K562 (cell line): Measurements from ENCODE around the gene FBXW10. TPM values are rescaled to one million over a fixed set of nuclear protein-coding genes. Genes with fewer than 3 reads are reported as not detected.
"Not testable (repeated sequence)": the region's sequence is repeated elsewhere in the genome, so short reads cannot be mapped to it uniquely, and the experiment has no call there.

Experiments used
- ATAC-seq: fragments of 200-7000 bp; cut with Tn5 transposase; 3 replicates; pipeline ENCODE4 v1.9.1; 2020; ENCODE audit warnings: moderate library complexity
- BruUV-seq: library from RNA; stranded (reverse); fragments of 400-500 nt; replicated peaks from 2 replicates; lab custom pipeline; 2021; lab: Mats Ljungman, UMichigan
- CTCF ChIA-PET: fragments of 300-600 bp; formaldehyde crosslinking; extraction: SDS; loops from one replicate; lab custom pipeline; 2021; ENCODE audit warnings: low intra/inter-chr PET ratio; lab: Yijun Ruan, JAX
- POLR2A ChIA-PET: fragments of 300-600, 350-650 bp; sonication (Branson Sonifier 250); formaldehyde crosslinking; extraction: SDS; loops from one replicate; lab custom pipeline; 2021; ENCODE audit warnings: antibody characterized with exemption, inconsistent platforms; lab: Yijun Ruan, JAX
- DNase-seq, 4 experiments: peaks; one replicate each; pipeline versions ENCODE4 v3.0.0 to v3.0.0-alpha.2; 2011 to 2018; ENCODE audit warnings: low spot score in 3 of 4, mixed read lengths in 3 of 4; ENCODE audit errors: extremely low read depth in 1 of 4
- FAIRE-seq: peaks from 2 replicates; lab custom pipeline; 2011; peaks lifted over from hg19 to GRCh38; lab: Jason Lieb, UNC
- H2AFZ ChIP-seq: 2 replicates; pipeline ENCODE4 v1.6.0; 2011; ENCODE audit warnings: low read depth, low read length, control low read depth, inconsistent platforms
- H3K27ac ChIP-seq: fragments of 200-600 bp; 3 replicates; pipeline ENCODE4 v1.8.0; 2011; ENCODE audit warnings: low read depth, mild to moderate bottlenecking, control low read depth, inconsistent platforms, low read length, moderate library complexity, mixed read lengths; ENCODE audit errors: extremely low read depth
- H3K27me3 ChIP-seq, 2 experiments: fragments of 300-600 bp in 1 of 2; 2 replicates in 1 of 2; 3 replicates in 1 of 2; pipeline versions ENCODE4 v1.6.0 to v1.8.0; 2011; ENCODE audit warnings: inconsistent platforms in 2 of 2, low read length in 2 of 2, mild to moderate bottlenecking in 1 of 2, mixed read lengths in 1 of 2, moderate library complexity in 1 of 2; ENCODE audit not compliant: control insufficient read depth in 2 of 2, insufficient read depth in 2 of 2
- H3K36me3 ChIP-seq: fragments of 300-600 bp; 3 replicates; pipeline ENCODE4 v1.8.0; 2011; ENCODE audit warnings: mild to moderate bottlenecking, low read length, inconsistent platforms; ENCODE audit not compliant: control insufficient read depth, insufficient read depth
- H3K4me1 ChIP-seq, 2 experiments: fragments of 200-600 bp in 1 of 2; replicated peaks in 1 of 2; 2 replicates in 1 of 2; 3 replicates in 1 of 2; pipeline versions ENCODE4 v1.5.1 to v1.8.0; 2011; ENCODE audit warnings: inconsistent platforms in 2 of 2, low read length in 2 of 2, mild to moderate bottlenecking in 1 of 2, mixed read lengths in 1 of 2, moderate library complexity in 1 of 2; ENCODE audit not compliant: control insufficient read depth in 2 of 2, insufficient read depth in 2 of 2
- H3K4me2 ChIP-seq: 2 replicates; pipeline ENCODE4 v1.6.1; 2011; ENCODE audit warnings: low read length, control low read depth, inconsistent platforms, mixed read lengths; ENCODE audit not compliant: insufficient read depth
- H3K4me3 ChIP-seq: fragments of 200-600 bp; sonication (generic), shearing (Covaris generic); 2 replicates; pipeline ENCODE4 v1.5.1; 2016; ENCODE audit warnings: control low read depth, inconsistent platforms
- H3K79me2 ChIP-seq: fragments of 200-600 bp; 3 replicates; pipeline ENCODE4 v1.8.0; 2011; ENCODE audit warnings: low read length, inconsistent platforms; ENCODE audit not compliant: control insufficient read depth, insufficient read depth
- H3K9ac ChIP-seq, 2 experiments: 2 replicates each; pipeline versions ENCODE4 v1.6.0 to v1.6.1; 2011; ENCODE audit warnings: low read depth in 2 of 2, low read length in 2 of 2, control low read depth in 1 of 2, inconsistent platforms in 1 of 2, mild to moderate bottlenecking in 1 of 2, mixed read lengths in 1 of 2; ENCODE audit not compliant: insufficient read depth in 1 of 2
- H3K9me1 ChIP-seq: one replicate; pipeline ENCODE4 v1.6.0; 2011; ENCODE audit warnings: inconsistent platforms, mild to moderate bottlenecking, low read length, moderate library complexity; ENCODE audit not compliant: control insufficient read depth, insufficient read depth
- H3K9me3 ChIP-seq: replicated peaks from 2 replicates; pipeline ENCODE4 v1.5.1; 2011; ENCODE audit warnings: low read depth, low read length, inconsistent platforms; ENCODE audit not compliant: control insufficient read depth, insufficient read depth
- H4K20me1 ChIP-seq: replicated peaks from 2 replicates; pipeline ENCODE4 v1.6.1; 2011; ENCODE audit warnings: low read length, inconsistent platforms, mixed read lengths; ENCODE audit not compliant: control insufficient read depth, insufficient read depth
- WGBS: fragments of 100-300 bp; shearing (Covaris generic); methylation state at CpG from one replicate; pipeline ENCODE4 v1.1.6; 2016; ENCODE audit warnings: low coverage, mixed read lengths; ENCODE audit not compliant: insufficient coverage; ENCODE audit errors: missing lambda C conversion rate; 5-methylcytosine and 5-hydroxymethylcytosine counted together
- in situ Hi-C: fragments of 300-500 bp; cut with MboI; formaldehyde crosslinking; loops from 4 replicates; pipeline ENCODE4 v1.15.0; 2018; ENCODE audit warnings: inconsistent platforms, mixed read lengths
- intact Hi-C: fragments of 100-400 bp; cut with micrococcal nuclease; formaldehyde crosslinking; loops from 2 replicates; pipeline ENCODE4 v1.14.2; 2022
- polyA plus RNA-seq, 8 experiments: library from polyadenylated mRNA; depleted of rRNA in 4 of 8; stranded (reverse) in 5 of 8; unstranded in 3 of 8; fragments of >200 nt; fragmentation: Nextera tagmentation in 2 of 8; fragmentation: Illumina TruSeq in 1 of 8; extraction: Ambion mirVana in 2 of 8; extraction: Trizol in 1 of 8; gene quantifications; 2 replicates each; pipeline versions ENCODE4 v1.2.1 to v1.2.3, GENCODE V29; 2011 to 2014; ENCODE audit warnings: inconsistent platforms in 1 of 8, missing spikeins in 1 of 8
- total RNA-seq, 7 experiments: library from RNA; depleted of rRNA in 6 of 7; stranded (reverse); fragments of >200 nt in 6 of 7; fragmentation: Illumina TruSeq in 2 of 7; extraction: Trizol in 2 of 7; gene quantifications; 2 replicates each; pipeline versions ENCODE4 v1.2.1 to v1.2.3, GENCODE V29; 2011 to 2021; ENCODE audit warnings: low replicate concordance in 1 of 7

FBXW10 gene
- total and polyA plus RNA-seq, 9 of the 15 experiments (the other 6 are each of a cell fraction or from before 2014, with no cell fraction given): not detected

DNA sequence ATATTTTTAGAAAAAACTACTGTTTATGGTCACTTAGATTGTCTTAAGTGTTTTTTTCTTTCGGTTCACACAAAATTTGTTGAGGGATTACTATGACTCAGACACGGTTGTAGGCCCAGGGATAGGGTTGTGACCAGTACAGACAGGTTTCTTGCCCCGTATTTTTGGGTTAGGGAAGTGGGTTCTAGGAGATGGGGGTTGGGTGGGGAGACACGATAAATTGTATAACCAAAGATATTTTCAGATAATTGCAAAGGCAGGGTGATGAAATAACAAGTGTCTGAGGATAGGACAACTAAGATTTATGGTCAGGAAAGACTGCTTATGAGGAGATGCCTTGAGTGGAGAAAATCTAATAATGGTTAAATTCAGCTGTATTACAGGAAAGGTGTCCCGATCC is 38.0 kb downstream of the FBXW10 start:
- H4K20me1 ChIP-seq, H3K79me2 ChIP-seq, ATAC-seq, intact Hi-C loops, BruUV-seq, POLR2A ChIA-PET, H3K4me1 ChIP-seq, H3K9me1 ChIP-seq, CTCF ChIA-PET, H3K27ac ChIP-seq, DNase-seq, H3K9me3 ChIP-seq, H3K36me3 ChIP-seq, in situ Hi-C loops, H3K27me3 ChIP-seq, H2AFZ ChIP-seq: not testable (repeated sequence)
- peak; percentile 35 for FAIRE-seq
- peak overlapping the region in 1 of 2 experiments; percentile 73; a peak in 2 of 4 replicates for H3K9ac ChIP-seq
- no CpG with 5 or more reads among the region's 5 CpGs for WGBS
- H3K4me3 ChIP-seq: peak overlapping the region; percentile 56
- peak overlapping the region; percentile 32; the same call in 1 of the 2 replicates for H3K4me2 ChIP-seq

DNA sequence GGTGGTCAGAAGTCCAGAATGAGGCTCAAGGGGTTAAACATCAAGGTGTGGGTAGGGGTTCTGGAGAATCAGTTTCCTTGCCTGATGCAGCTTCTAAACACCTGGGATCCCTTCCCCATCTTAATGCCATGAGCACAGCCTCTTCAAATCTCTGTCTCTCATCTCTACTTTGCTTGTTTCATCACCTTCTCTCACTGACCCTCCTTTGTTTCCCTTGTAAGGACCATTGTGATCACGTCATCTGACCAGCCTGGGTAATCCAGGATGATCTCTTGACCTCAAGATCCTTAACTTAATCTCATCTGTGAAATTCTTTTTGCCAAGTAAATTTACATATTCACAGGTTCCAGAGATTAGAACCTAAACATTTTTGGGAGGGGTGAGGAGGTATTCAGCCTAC is 42.1 kb downstream of the FBXW10 start:
- WGBS: 75% methylated on average over 1 of the region's 1 CpG
- CTCF ChIA-PET, POLR2A ChIA-PET: not testable (repeated sequence)

DNA sequence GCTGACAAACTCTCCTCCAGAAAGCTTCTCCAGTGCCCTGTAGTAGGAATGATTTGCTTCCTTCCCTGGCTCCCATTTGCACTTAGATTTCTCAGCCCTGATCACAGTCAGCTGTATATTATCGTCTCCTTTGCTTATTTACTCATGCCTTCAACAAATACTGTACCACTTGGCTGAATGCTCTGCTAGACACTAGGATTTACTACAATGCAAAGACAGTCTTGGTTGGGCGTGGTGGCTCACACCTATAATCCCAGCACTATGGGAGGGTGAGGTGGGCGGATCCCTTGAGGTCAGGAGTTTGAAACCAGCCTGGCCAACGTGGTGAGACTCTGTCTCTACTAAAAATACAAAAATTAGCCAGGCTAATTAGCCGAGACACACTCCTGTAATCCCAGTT is 43.0 kb downstream of the FBXW10 start:
- BruUV-seq, H3K9ac ChIP-seq, in situ Hi-C loops, H3K79me2 ChIP-seq, H2AFZ ChIP-seq, H3K27me3 ChIP-seq, FAIRE-seq, CTCF ChIA-PET, H3K36me3 ChIP-seq, H3K4me1 ChIP-seq, POLR2A ChIA-PET, H3K4me3 ChIP-seq, H3K4me2 ChIP-seq, intact Hi-C loops, H3K9me1 ChIP-seq, ATAC-seq, DNase-seq, H4K20me1 ChIP-seq, H3K9me3 ChIP-seq, H3K27ac ChIP-seq: not testable (repeated sequence)
- 67% methylated on average over 2 of the region's 5 CpGs for WGBS

More for the DNA sequence above, 42.1 kb downstream of the FBXW10 start:
- H3K27ac ChIP-seq, H3K4me2 ChIP-seq, H3K4me1 ChIP-seq, H3K36me3 ChIP-seq, in situ Hi-C loops, H3K27me3 ChIP-seq, ATAC-seq, H3K4me3 ChIP-seq, DNase-seq, H3K9me3 ChIP-seq, H4K20me1 ChIP-seq, H3K79me2 ChIP-seq, H2AFZ ChIP-seq, H3K9ac ChIP-seq, H3K9me1 ChIP-seq, BruUV-seq, FAIRE-seq, intact Hi-C loops: not testable (repeated sequence)

DNA sequence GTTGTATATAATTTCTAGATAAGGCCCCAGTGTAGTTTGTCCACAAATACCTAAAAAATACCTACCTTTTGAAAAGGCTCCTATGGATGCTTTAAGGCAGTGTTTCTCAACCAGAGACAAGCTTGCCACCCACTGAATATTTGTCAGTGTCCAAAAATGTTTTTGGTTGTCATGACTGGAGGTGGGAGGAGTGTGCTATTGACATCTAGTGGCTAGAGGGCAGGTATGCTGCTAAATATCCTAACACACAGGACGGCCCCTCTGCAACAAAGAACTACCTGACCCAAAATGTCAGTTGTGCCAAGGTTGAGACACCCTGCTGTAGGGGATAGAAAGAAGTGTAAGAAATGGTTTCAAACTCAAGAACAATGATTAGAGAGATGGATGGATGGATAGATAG is 47.5 kb downstream of the FBXW10 start:
- H4K20me1 ChIP-seq, H2AFZ ChIP-seq, H3K27me3 ChIP-seq, POLR2A ChIA-PET, H3K36me3 ChIP-seq, H3K9ac ChIP-seq, H3K4me3 ChIP-seq, H3K4me1 ChIP-seq, H3K27ac ChIP-seq, BruUV-seq, H3K9me1 ChIP-seq, H3K9me3 ChIP-seq, intact Hi-C loops, H3K4me2 ChIP-seq, DNase-seq, H3K79me2 ChIP-seq, in situ Hi-C loops, CTCF ChIA-PET: not testable (repeated sequence)
- no CpG with 5 or more reads among the region's 1 CpG for WGBS
- ATAC-seq: peak; percentile 57; the same call in 2 of the 3 replicates
- peak; percentile 72 for FAIRE-seq
